GM12875 (cell line): Measurements from ENCODE around the gene CNTNAP5.

Experiments
- H3K4me3 ChIP-seq: one replicate; pipeline ENCODE4 v1.5.1; 2011; ENCODE audit warnings: low read depth, low read length, control low read depth
- TF ChIP-seq, protein P1 (sequence below): IDR thresholded peaks from 2 replicates; pipeline ENCODE4 v1.5.1; 2011; ENCODE audit warnings: low read depth, mild to moderate bottlenecking, control low read depth, inconsistent platforms, low read length, moderate library complexity, borderline replicate concordance; ENCODE audit not compliant: insufficient read depth

The CNTNAP5 gene

DNA sequence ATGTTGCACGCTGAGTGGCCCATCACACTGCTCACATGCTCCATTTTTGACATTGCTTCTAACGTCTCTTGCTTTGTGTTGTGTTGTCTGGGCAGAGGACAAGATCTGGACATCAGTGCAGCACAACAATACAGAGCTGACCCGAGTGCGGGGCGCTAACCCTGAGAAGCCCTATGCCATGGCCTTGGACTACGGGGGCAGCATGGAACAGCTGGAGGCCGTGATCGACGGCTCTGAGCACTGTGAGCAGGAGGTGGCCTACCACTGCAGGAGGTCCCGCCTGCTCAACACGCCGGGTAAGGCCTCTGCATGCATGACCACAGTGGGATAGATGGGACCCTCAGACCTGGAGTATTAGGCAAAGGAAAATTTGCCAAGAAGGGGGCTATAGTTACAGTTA, 622.6 kb downstream of the CNTNAP5 start:
- TF ChIP-seq, protein P1, sequence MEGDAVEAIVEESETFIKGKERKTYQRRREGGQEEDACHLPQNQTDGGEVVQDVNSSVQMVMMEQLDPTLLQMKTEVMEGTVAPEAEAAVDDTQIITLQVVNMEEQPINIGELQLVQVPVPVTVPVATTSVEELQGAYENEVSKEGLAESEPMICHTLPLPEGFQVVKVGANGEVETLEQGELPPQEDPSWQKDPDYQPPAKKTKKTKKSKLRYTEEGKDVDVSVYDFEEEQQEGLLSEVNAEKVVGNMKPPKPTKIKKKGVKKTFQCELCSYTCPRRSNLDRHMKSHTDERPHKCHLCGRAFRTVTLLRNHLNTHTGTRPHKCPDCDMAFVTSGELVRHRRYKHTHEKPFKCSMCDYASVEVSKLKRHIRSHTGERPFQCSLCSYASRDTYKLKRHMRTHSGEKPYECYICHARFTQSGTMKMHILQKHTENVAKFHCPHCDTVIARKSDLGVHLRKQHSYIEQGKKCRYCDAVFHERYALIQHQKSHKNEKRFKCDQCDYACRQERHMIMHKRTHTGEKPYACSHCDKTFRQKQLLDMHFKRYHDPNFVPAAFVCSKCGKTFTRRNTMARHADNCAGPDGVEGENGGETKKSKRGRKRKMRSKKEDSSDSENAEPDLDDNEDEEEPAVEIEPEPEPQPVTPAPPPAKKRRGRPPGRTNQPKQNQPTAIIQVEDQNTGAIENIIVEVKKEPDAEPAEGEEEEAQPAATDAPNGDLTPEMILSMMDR: no peak
- no peak overlapping the region for H3K4me3 ChIP-seq

DNA sequence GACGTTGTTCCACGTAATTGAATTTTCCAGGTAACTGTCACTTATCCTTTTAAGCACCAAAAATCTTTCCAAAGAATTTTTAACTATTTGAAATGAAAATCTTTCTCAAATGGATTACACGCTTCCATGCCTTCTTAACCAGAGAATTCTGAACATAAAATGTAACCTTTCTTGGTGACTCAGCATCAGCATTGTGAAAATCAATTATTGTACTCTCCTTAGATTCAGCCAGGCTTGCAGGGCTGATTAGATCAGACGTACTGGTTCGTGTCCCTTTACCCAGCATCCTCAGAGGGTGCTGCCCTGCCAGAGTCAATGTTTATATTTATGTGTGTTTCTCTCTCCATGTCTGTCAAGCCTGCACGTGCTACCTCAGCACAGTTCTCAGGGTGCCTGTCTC, 623.9 kb downstream of the CNTNAP5 start:
- H3K4me3 ChIP-seq: no peak overlapping the region
- TF ChIP-seq, protein P1: no peak

DNA sequence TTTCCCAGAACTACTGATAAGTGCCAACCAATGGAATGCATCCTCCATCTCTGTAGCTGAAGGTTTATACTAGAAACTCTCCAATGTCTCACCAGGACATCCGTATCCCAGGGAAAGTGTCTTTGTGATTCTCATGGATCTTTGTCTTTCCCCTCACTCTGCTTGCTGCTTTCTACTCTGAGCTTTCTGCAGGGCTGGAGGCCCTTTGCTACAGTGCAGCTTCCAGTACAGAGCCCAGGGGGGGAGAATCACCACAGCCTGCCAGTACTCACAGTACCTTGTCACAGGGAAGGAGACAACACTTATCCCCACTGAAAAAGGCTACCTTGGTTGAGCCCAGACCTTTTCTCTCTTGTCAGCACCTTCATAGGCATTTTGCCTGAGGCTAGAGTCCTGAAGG, 627.0 kb downstream of the CNTNAP5 start:
- TF ChIP-seq, protein P1: no peak
- no peak overlapping the region for H3K4me3 ChIP-seq

DNA sequence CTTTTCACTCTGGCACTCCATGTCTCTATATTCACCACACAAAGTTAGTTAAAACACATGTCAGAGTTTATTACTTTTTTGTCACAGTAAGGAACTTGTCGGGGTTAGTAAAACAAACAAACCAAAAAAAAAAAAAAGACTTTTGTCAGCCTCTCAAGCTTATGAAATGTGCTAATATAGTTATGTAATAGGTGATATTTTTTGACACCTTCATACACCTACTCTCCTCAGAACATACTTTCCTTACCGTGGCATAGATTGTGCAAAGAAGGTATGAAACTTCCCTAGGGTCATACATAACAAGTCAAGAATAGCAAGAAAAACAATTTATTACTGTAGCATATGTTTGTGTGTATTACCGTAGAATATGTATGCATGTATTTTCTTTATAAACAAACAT, 633.3 kb downstream of the CNTNAP5 start:
- TF ChIP-seq, protein P1: no peak

DNA sequence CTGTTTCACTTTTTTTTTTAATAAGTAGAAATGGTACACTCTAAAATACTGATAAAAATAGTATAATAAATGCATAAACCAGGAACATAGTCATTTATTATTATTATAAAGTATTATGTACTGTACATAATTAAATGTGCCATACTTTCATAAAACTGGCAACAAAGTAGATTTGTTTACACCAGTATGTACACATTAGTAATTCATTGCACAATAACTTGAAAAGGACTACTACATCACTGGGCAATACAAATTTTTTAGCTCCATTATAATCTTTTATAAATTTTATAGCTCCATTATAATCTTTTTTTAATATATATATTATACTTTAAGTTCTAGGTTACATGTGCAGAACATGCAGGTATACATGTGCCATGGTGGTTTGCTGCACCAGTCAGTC, 636.5 kb downstream of the CNTNAP5 start:
- H3K4me3 ChIP-seq: no peak overlapping the region
- TF ChIP-seq, protein P1: no peak

More for the DNA sequence above, 633.3 kb downstream of the CNTNAP5 start:
- no peak overlapping the region for H3K4me3 ChIP-seq

DNA sequence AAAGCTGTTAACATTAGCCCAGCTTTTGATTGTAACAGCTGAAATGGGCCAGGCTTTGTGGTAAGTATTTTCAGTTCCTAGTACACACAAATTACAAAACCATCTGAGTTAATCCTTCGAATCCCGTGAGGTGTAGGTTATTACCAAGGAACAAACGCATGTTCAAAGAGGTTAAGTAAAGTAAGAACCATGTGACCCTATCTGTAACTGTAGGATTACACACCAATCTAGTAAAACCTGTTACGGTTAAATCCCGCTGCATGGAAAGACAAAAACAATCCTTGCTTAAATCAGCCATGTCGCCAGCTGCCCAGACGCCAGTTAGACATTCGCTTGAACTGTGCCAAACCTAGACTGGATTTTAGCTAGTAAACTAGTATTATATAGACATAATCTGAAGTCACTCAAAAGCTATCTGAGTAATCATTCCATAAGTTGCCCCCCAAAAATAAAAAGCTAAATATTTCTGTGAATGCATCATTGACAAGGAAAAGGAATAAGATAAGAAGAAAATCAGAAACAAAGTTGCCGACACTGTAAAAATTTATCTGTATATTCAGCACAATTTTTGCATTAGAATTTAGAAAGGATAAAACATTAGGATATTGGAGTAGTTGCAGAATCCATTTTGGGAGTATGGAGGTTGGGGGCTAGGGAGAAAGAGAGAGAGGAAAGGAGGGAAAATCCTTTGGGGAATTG, 638.0 kb downstream of the CNTNAP5 start:
- TF ChIP-seq, protein P1: no peak
- H3K4me3 ChIP-seq: no peak overlapping the region

DNA sequence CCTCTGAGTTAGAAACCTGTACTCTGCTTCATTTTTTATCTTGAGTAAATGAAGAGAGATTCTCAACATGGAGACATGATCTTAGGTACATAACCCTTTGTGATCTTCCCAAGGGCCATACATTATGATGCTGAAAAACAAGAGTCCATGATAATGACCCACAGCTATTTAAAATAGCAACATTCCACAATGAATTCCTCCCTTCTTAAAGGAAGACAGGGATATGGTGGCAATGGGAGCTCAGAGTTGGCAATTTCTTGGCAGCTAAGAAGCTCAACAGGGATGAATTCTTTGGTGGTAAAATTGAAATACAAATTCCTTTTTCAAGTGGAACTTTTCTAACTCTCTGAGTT, 638.5 kb downstream of the CNTNAP5 start:
- TF ChIP-seq, protein P1: no peak
- H3K4me3 ChIP-seq: no peak overlapping the region
